ENCODE results near the gene CCDC187. TPM values are rescaled to one million over a fixed set of nuclear protein-coding genes. Genes with fewer than 3 reads are reported as not detected.

The CCDC187 gene
- total RNA-seq, 1 donor from 2014 or later, result 0.07 TPM

DNA sequence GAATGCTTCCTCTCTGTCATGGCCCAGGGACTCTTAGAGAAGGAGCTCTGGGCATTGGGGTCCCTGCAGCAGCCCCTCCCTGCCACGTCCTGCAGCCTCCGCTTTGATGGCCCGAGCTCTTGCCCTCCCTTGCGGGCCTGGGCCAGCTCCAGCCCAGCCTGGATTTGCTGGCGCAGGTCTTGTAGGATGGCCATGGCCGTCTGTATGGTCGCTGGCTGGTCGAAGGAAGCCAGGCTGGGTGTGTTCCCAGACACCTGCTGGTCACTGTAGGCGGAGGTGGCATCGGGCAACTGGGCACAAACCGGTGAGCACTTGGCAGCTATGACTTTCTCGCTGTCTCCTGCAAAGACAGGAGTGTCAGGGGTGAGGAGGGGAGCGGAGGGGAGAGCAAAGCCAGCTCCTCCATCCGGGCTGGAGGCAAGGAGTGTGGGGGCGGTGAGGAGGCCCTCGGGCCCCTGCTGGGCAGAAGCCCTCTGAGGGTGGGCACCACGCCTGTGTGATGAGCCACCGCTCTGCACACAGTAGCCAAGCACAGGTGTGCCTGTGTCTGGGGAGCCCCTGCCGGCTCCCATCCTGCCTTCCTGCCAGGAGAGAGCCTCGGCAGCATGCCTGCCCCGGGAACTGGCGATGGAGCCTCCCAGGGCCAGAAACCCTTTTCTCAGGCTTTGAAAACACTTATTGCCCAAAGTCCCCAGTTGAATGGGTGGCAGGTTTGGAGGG lies 12.4 kb downstream of the CCDC187 start:
- Mint-ChIP-seq H3K27ac (ENCODE audit: unreplicated experiment) (no peak overlapping the region), H3K4me3 (no peak overlapping the region), H3K4me1 (peaks cover 7% of the 10 kb centered on the region), H3K36me3 (ENCODE audit: low read depth) (no peaks in the 10 kb centered on the region), H3K27me3 (ENCODE audit: low read depth) (peaks cover 6% of the 10 kb centered on the region), H3K9me3 (no peaks in the 10 kb centered on the region)
- TF ChIP-seq, protein P1, sequence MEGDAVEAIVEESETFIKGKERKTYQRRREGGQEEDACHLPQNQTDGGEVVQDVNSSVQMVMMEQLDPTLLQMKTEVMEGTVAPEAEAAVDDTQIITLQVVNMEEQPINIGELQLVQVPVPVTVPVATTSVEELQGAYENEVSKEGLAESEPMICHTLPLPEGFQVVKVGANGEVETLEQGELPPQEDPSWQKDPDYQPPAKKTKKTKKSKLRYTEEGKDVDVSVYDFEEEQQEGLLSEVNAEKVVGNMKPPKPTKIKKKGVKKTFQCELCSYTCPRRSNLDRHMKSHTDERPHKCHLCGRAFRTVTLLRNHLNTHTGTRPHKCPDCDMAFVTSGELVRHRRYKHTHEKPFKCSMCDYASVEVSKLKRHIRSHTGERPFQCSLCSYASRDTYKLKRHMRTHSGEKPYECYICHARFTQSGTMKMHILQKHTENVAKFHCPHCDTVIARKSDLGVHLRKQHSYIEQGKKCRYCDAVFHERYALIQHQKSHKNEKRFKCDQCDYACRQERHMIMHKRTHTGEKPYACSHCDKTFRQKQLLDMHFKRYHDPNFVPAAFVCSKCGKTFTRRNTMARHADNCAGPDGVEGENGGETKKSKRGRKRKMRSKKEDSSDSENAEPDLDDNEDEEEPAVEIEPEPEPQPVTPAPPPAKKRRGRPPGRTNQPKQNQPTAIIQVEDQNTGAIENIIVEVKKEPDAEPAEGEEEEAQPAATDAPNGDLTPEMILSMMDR (conservative IDR thresholded peaks at IDR 0.05), result no peak
- DNase-seq (ENCODE audit: low read depth, low spot score), result no peak

DNA sequence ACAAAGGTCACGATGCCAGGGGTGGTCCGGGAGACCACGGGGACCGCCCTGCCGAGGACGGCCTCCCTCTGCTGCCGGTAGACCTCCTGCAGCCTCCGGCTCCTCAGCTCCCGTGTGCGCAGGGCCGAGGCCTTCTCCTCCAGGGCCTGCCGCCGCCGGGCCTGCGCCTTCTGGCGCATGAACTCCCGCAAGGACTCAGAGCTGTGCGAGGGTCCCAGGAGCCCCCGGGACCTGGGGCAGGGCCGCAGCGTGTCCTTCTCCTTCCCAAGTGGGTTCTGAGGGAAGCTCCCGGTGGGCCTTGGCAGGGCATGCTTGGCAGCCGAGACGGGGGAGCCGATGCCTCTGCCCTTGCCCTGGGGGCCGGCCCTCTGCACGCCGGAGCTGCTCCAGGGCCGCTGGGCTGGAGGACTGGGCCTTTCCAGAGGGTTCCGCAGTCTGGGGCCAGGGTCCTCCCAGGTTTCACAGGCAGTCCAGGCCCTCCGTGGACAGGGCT lies 13.3 kb downstream of the CCDC187 start:
- Mint-ChIP-seq H3K36me3 (ENCODE audit: low read depth) (no peaks in the 10 kb centered on the region), H3K27me3 (ENCODE audit: low read depth) (peaks cover 6% of the 10 kb centered on the region), H3K4me1 (peaks cover 4% of the 10 kb centered on the region), H3K9me3 (no peaks in the 10 kb centered on the region), H3K27ac (ENCODE audit: unreplicated experiment) (no peak overlapping the region), H3K4me3 (no peak overlapping the region)
- no peak for DNase-seq (ENCODE audit: low read depth, low spot score)
- TF ChIP-seq, protein P1 (conservative IDR thresholded peaks at IDR 0.05), result no peak

DNA sequence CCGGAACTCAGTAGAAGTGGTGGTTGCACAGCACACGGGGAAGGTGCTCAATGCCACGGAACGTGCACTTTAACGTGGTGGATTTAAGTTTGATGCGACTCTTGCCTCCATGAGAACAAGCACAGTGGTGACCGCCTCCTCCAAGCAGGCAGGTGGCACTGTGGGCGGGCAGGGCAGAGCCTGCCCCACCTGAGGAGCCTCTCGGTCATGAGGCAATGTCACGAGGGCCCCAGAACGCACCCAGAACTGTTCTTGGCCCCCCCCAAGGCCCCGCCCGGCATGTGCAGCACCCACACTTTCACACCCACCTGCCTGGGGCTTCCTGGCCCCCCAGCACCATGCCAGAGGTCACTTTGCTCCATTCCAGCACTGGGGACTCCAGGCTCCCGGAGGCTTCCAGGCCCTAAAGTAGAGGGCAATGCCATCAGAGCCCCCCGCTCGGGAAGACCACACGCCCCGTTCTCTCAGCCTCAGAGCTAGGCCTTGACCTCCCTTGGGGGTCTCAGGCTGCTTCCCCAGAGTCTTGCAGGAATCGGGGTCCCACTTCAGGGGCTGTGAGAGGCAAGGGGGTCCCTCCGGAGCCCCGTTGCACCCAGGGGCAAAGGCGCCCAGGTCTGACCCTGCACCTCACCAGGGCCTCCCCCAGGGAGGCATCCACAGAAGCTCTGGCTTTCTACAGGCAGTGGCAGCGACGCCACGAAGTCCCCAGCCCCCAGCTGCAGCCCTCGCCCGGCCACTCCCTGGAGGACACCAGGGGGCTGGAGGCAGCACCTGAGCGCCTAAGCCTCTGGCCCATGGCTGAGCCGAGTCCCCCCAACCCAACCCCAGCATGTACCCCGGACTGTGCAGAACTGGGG lies 14.0 kb downstream of the CCDC187 start:
- no peak overlapping the region for H3K4me3 Mint-ChIP-seq
- H3K27me3 Mint-ChIP-seq (ENCODE audit: low read depth), result peaks cover 6% of the 10 kb centered on the region

DNA sequence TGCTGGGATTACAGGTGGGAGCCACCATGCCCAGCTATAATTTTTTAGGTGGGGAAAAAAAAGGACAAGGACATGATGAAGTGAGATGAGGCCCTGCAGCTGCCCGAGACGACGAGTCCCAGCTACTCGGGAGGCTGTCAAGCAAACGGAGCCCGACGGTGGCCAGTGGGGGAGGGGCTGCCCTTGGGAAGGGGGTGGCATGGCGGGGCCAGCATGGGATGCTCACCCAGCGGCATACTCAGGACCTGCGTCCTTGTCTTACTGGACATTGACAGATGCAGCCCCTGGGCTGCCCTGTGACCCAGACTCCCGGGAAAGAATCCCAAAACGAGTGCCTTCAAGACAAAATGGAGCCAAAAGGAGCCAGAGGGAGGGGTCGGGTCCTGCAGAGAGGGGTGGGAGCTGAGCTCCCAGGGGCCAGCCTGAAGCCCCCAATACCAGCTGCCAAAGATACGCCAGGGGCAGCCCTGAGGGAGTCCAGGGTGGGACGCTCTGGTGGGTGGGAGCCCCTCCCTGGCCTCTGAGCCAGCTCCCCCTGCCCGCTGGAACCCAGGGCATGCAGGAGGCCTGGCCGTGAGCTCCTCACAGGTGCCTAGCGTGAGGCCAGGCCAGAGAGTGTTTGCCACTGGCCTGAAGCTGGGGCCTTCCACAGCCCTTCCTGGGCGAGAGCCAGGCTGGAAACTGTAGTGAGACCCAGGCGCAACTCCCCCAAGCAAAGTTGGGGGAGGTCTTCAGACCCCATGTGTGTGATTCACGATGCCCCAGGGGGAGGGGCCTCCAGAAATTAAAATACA lies 15.7 kb downstream of the CCDC187 start:
- no peaks in the 10 kb centered on the region for H3K9me3 Mint-ChIP-seq
- H3K4me1 Mint-ChIP-seq, result no peaks in the 10 kb centered on the region
- TF ChIP-seq, protein P1 (conservative IDR thresholded peaks at IDR 0.05), result no peak
- H3K27ac Mint-ChIP-seq (ENCODE audit: unreplicated experiment), result no peak overlapping the region
- no peaks in the 10 kb centered on the region for H3K36me3 Mint-ChIP-seq (ENCODE audit: low read depth)
- no peak for DNase-seq (ENCODE audit: low read depth, low spot score)
- H3K4me3 Mint-ChIP-seq, result no peak overlapping the region
- peaks cover 6% of the 10 kb centered on the region for H3K27me3 Mint-ChIP-seq (ENCODE audit: low read depth)

More for the DNA sequence above, 14.0 kb downstream of the CCDC187 start:
- no peak overlapping the region for H3K27ac Mint-ChIP-seq (ENCODE audit: unreplicated experiment)
- TF ChIP-seq, protein P1 (conservative IDR thresholded peaks at IDR 0.05), result no peak
- DNase-seq (ENCODE audit: low read depth, low spot score), result no peak
- H3K36me3 Mint-ChIP-seq (ENCODE audit: low read depth), result no peaks in the 10 kb centered on the region
- H3K9me3 Mint-ChIP-seq, result no peaks in the 10 kb centered on the region
- no peaks in the 10 kb centered on the region for H3K4me1 Mint-ChIP-seq

DNA sequence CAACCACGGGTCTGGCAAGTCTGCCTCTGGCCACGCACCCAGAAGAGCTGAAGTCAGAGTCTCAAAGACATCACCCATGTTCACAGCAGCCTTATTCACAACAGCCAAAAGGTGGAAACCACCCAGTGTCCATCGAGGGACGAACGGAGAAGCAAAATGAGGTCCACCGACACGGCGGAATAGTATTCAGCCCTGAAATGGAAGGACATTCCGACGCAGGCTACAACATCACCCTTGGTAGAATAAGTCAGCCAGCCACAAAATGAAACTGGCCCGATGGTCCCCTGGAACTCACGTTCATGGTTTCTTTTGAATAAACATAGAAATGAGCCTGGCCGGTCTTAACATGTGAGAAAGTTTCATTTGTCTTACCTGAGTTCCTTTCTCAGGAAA lies 16.9 kb downstream of the CCDC187 start:
- Mint-ChIP-seq H3K4me3 (no peak overlapping the region), H3K36me3 (ENCODE audit: low read depth) (no peaks in the 10 kb centered on the region), H3K4me1 (no peaks in the 10 kb centered on the region), H3K27me3 (ENCODE audit: low read depth) (peaks cover 6% of the 10 kb centered on the region), H3K9me3 (no peaks in the 10 kb centered on the region), H3K27ac (ENCODE audit: unreplicated experiment) (no peak overlapping the region)
- TF ChIP-seq, protein P1 (conservative IDR thresholded peaks at IDR 0.05), result no peak
- no peak for DNase-seq (ENCODE audit: low read depth, low spot score)

Data from neural crest cell (in vitro differentiated cells).